Loucy (cell line): ENCODE data around the gene FOXP1.

Experiments used
- CTCF ChIP-seq: fragments of 200-600 bp; sonication (generic); conservative IDR thresholded peaks from 2 replicates; pipeline ENCODE4 v1.5.1; 2014; ENCODE audit warnings: mild to moderate bottlenecking, antibody characterized with exemption, low read length
- EZH2phosphoT487 ChIP-seq: fragments of 200-600 bp; IDR thresholded peaks from 2 replicates; pipeline ENCODE4 v1.6.1; 2018; ENCODE audit warnings: antibody characterized with exemption, mild to moderate bottlenecking, moderate library complexity, borderline replicate concordance

DNA sequence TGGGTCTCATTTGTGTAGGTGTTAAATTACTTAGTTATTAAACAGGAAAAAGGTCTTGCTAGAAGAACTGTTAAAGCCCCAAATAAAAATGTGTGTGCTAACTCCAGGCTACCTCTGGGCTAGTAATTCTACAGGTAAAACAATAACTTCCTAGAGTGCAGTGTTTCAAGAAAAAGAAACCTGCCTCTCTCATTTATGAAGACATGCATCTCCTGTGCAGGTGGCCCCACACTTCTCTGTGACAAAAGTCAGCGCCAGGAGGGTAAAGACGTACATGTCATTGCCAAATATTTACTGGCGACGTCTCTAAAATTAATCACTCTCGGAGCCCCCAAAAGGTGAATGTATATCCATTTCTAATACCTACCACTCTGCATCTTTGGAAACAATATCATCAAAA, 131.7 kb downstream of the FOXP1 start:
- no peak for TF ChIP-seq CTCF
- no peak for TF ChIP-seq EZH2phosphoT487
